Liver (tissue), 3 donors: Measurements from ENCODE around the gene BAG2.

Source experiments
- CTCF ChIP-seq: fragments of 150-350 bp; IDR thresholded peaks from 2 replicates; pipeline ENCODE4 v1.5.1; 2017; ENCODE audit warnings: improper control_type of control experiment, low read depth, low read length; ENCODE audit not compliant: missing input control
- JUND ChIP-seq, 2 donors: IDR thresholded peaks; 2 replicates each; pipeline ENCODE4 v1.6.1; 2016; ENCODE audit warnings: antibody characterized with exemption in 2 of 2
- YY1 ChIP-seq: IDR thresholded peaks from 2 replicates; pipeline ENCODE4 v1.6.1; 2016; ENCODE audit warnings: antibody characterized with exemption, mild to moderate bottlenecking
- donor health status: healthy.
- donor health status: healthy.

GRCh38 chr6:57209030-57209429 lies 36.9 kb downstream of the BAG2 start:
- no peak for TF ChIP-seq CTCF
- TF ChIP-seq YY1 = no peak
- no peak for TF ChIP-seq JUND (IDR thresholded peaks at IDR 0.05)
